Activated T-cell treated with anti-CD3 and anti-CD28 coated beads, Interleukin-2, amount 50 U/mL, for 48 hours (primary cell): ENCODE measurements around the gene LAMB1.
A peak's percentile ranks its signal among the peaks of the same experiment; 100 is the strongest.
"Not testable (repeated sequence)": the region's sequence is repeated elsewhere in the genome, so short reads cannot be mapped to it uniquely, and the experiment has no call there.

ENCODE experiments used
- DNase-seq, 2 experiments: peaks; one replicate each; pipeline ENCODE4 v3.0.0-alpha.2; 2020

LAMB1 gene

GRCh38 chr7:107907790-107908189, 95.2 kb downstream of the LAMB1 start:
- DNase-seq, result no peak

- no peak for DNase-seq
Observed at GRCh38 chr7:107902381-107902780, 100.6 kb downstream of the LAMB1 start.

- DNase-seq, result no peak
Observed at GRCh38 chr7:107900496-107901015, 102.4 kb downstream of the LAMB1 start.

GRCh38 chr7:107898997-107899594, 103.9 kb downstream of the LAMB1 start:
- DNase-seq, result no peak

- DNase-seq, result not testable (repeated sequence)
Observed at GRCh38 chr7:107892367-107892741, 110.6 kb downstream of the LAMB1 start.

- DNase-seq, result no peak
Observed at GRCh38 chr7:107891636-107892366, 111.2 kb downstream of the LAMB1 start.

- peak; percentile 94 to 95 for DNase-seq
Observed at GRCh38 chr7:107890962-107891635, 111.9 kb downstream of the LAMB1 start, which contains the start of gene DLD. Gene DLD, plus strand, starts transcription at chr7:107891183. Its CDS starts 68 bp downstream, at chr7:107891251.

GRCh38 chr7:107890493-107890961, 112.4 kb downstream of the LAMB1 start:
- no peak for DNase-seq

- DNase-seq, result no peak
Observed at GRCh38 chr7:107889992-107890391, 113.0 kb downstream of the LAMB1 start.

GRCh38 chr7:107887827-107888226, 115.1 kb downstream of the LAMB1 start:
- DNase-seq, result not testable (repeated sequence)

- DNase-seq, result no peak
Observed at GRCh38 chr7:107884066-107884818, 118.7 kb downstream of the LAMB1 start.

GRCh38 chr7:107882766-107883165, 120.2 kb downstream of the LAMB1 start:
- no peak for DNase-seq

- no peak for DNase-seq
Observed at GRCh38 chr7:107879400-107880035, 123.4 kb downstream of the LAMB1 start.

- no peak for DNase-seq
Observed at GRCh38 chr7:107878636-107879035, 124.3 kb downstream of the LAMB1 start.

- no peak for DNase-seq
Observed at GRCh38 chr7:107877731-107878382, 125.1 kb downstream of the LAMB1 start.

- no peak for DNase-seq
Observed at GRCh38 chr7:107876916-107877315, 126.0 kb downstream of the LAMB1 start.

GRCh38 chr7:107874605-107875446, 128.1 kb downstream of the LAMB1 start:
- DNase-seq, result peak; percentile 45 to 50

GRCh38 chr7:107874111-107874510, 128.8 kb downstream of the LAMB1 start:
- no peak for DNase-seq
